SU-DHL-6 (cell line): ENCODE results near the gene IDH3G.

Experiments used
- EZH2phosphoT487 ChIP-seq: fragments of 200-600 bp; sonication (generic), shearing (Covaris generic); conservative IDR thresholded peaks from 2 replicates; pipeline ENCODE4 v1.6.1; 2018; ENCODE audit warnings: mild to moderate bottlenecking, antibody characterized with exemption, low read length, moderate library complexity, mixed read lengths
- TF ChIP-seq, protein P1 (sequence below): fragments of 200-600 bp; sonication (generic); IDR thresholded peaks from one replicate; pipeline ENCODE4 v1.5.1; 2017; ENCODE audit warnings: antibody characterized with exemption, mild to moderate bottlenecking, low read length, moderate library complexity; ENCODE audit not compliant: insufficient read depth, poor library complexity, severe bottlenecking

DNA sequence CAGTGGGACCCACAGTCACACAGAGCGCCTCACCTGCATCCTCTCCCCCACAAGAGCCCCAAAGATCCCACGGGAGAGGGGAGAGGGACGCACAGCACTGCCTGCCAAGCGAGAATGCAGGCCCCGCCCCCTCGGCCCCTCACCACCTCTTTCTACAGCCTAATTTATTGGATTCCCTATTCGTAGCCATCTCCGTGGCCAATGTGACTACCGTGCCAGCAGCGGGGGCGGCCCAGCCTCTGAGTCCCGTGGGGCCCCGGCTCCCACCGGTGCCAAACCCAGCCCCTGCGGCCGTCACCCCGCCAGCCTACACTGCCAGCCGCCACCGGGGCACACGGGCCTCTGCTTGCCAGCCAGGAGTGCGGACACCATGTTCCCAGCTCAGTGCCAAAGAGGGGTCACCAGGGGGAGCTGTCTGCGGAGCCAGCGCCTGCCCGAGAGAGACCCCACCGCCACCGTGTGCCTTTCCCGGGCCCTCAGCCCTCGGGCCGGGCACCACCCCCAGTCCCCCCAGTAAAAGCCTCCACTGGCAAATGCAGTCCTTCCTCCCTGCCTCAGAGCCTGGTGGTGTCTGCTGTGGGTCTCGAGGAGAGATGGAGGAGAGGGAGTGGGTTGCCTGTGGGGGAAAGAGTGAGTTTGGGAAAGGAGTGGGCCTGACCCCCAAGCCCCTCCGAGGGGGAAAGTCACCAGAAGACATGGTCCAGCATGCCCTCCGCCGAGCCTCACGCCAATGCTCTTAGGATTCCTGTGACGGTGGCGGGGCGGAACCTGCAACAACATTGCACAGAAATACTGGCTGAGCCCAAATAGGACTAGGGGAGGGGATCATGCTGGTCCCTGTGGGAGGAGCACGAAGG is 49.7 kb downstream of the IDH3G start:
- TF ChIP-seq, protein P1, sequence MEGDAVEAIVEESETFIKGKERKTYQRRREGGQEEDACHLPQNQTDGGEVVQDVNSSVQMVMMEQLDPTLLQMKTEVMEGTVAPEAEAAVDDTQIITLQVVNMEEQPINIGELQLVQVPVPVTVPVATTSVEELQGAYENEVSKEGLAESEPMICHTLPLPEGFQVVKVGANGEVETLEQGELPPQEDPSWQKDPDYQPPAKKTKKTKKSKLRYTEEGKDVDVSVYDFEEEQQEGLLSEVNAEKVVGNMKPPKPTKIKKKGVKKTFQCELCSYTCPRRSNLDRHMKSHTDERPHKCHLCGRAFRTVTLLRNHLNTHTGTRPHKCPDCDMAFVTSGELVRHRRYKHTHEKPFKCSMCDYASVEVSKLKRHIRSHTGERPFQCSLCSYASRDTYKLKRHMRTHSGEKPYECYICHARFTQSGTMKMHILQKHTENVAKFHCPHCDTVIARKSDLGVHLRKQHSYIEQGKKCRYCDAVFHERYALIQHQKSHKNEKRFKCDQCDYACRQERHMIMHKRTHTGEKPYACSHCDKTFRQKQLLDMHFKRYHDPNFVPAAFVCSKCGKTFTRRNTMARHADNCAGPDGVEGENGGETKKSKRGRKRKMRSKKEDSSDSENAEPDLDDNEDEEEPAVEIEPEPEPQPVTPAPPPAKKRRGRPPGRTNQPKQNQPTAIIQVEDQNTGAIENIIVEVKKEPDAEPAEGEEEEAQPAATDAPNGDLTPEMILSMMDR, result no peak
- TF ChIP-seq EZH2phosphoT487, result no peak
